GM10266 (cell line): Measurements from ENCODE around the gene RASAL2.

Experiments used
- DNase-seq: peaks from one replicate; pipeline ENCODE4 v3.0.0; 2012; ENCODE audit errors: extremely low spot score
- TF ChIP-seq, protein P1 (sequence below): IDR thresholded peaks from 2 replicates; pipeline ENCODE4 v1.5.1; 2012; ENCODE audit warnings: mild to moderate bottlenecking, low read depth; ENCODE audit not compliant: control insufficient read depth, insufficient read depth; ENCODE audit errors: missing control alignments

The RASAL2 gene

DNA sequence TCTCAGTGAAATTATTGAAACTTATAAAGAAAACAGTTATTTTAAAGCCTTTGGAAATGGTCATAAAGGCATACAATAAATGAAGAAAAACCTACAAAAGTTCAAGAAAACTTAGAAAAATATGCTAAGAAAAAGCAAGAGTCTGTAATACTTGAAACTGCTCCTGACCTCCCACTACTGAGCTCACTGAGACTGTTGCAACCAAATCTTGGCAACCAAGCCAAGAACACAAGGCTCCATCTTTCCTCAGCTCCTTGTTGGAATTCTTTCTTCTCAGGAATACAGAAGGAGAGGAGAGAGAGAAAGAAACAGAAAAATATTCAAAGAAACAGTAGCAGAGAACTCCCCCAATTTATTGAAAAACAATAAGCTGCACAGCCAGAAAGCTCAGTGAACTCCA is 160.5 kb downstream of the RASAL2 start:
- no peak for DNase-seq
- TF ChIP-seq, protein P1, sequence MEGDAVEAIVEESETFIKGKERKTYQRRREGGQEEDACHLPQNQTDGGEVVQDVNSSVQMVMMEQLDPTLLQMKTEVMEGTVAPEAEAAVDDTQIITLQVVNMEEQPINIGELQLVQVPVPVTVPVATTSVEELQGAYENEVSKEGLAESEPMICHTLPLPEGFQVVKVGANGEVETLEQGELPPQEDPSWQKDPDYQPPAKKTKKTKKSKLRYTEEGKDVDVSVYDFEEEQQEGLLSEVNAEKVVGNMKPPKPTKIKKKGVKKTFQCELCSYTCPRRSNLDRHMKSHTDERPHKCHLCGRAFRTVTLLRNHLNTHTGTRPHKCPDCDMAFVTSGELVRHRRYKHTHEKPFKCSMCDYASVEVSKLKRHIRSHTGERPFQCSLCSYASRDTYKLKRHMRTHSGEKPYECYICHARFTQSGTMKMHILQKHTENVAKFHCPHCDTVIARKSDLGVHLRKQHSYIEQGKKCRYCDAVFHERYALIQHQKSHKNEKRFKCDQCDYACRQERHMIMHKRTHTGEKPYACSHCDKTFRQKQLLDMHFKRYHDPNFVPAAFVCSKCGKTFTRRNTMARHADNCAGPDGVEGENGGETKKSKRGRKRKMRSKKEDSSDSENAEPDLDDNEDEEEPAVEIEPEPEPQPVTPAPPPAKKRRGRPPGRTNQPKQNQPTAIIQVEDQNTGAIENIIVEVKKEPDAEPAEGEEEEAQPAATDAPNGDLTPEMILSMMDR = no peak

DNA sequence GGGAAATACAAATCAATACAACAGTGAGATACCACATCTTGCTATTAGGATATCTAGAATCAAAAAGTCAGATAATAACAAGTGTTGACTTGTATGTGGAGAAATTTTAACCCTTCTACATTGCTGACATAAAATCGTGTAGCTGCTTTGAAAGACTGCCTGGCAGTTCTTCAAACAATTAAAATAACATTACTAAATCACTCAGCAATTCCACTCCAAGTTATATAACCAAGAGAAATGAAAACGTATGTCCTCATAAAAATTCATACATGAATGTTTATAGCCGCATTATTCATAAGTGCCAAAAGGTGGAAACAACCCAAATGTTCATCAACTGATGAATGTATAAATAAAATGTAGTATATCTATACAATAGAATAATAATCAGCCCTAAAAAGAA is 164.6 kb downstream of the RASAL2 start:
- TF ChIP-seq, protein P1 = no peak

DNA sequence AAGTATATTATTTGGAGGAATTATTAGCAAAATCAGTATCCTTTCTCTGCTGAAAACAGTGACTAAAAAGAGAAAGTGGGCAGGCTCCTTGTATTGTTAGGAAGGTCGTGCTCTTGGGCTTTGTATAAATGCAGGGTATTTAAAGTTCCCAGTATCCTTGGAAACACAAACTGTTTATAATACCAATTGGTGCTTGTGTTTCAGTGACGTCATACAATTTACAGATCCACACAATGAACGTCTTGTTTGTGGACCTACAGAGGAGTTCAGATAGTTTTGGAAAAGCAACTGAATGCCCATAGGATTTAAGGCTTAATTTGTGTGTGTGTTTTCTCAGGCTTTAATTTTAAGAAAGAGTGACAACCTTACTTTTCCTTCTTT is 168.2 kb downstream of the RASAL2 start:
- no peak for DNase-seq
- TF ChIP-seq, protein P1 = no peak

More for the DNA sequence above, 164.6 kb downstream of the RASAL2 start:
- no peak for DNase-seq

DNA sequence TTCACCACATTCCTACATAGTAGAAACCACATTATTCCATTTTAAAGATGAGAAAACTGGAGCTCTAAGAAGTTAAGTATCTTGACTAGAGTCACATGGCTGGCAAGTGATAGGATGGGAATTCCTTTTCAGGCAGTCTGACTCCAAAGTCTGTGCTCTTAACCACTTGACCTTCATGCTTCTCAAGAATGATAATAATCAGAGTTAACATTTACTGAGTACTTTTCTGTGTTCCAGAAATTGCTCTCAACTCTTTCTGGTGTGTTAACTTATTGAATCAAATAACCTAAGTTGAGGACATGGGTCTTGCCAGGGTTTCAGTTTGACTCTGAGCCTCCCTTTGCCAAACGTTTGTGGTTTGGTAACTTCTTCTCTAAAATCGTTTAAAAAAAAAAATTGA is 169.4 kb downstream of the RASAL2 start:
- no peak for DNase-seq
- TF ChIP-seq, protein P1 = no peak

DNA sequence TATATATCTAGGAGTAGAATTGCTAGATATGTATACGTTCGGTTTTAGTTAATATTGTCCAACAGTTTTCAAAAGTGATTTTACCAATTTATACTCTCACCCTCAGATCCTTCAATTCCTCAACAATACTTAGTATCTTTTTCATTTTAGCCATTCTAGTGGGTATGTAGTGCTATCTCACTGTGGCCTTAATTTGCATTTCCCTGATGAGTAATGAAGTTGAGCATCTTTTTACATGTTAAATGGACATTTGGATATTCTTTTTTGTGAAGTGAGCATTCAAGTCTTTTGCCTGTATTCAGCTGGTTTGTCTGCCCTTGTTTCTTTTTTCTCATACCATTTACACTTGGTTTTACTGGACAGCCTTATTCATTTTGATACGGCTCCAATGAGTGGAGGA is 172.2 kb downstream of the RASAL2 start:
- no peak for DNase-seq
- TF ChIP-seq, protein P1 = no peak

DNA sequence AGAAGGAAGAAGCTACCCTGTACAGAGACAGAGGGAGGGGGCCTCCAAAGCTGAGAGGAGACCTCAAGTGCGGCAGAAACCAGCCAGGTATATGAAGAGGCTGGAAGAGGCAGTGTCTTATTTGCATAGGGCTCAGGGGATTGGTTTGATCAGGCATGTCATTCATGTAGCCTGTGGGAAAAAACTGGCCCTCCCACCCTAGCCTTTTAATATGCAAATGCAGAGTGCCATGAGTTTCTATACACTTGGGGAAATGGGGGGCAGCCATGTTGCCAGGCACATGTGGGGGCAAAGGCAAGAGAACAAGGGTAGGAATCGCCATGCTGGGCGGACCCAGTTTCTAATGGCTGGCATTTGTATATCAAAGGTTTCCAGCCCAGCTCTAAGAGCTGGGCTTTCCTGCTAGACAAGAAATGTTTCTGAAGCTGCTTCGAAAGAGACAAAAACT is 172.7 kb downstream of the RASAL2 start:
- TF ChIP-seq, protein P1 = no peak
- DNase-seq = no peak

DNA sequence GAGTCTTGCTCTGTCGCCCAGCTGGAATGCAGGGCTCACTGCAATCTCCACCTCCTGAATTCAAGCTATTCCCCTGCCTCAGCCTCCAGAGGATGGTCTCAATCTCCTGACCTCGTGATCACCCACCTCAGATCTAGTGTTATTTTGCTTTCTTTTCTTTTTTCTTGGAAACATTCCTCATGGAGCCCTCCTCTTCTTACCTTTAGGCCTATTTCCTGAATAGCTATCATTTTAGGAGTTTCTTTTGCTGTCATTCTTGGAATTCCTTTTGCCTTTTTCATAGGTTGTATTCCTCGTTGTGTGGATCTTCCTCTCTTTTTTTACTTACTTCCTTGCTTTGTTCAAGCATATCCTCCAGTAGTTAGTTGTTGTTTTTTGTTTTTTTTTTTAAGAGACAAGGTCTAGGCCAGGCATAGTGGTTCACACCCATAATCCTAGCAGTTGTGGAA is 173.8 kb downstream of the RASAL2 start:
- TF ChIP-seq, protein P1 = no peak
- no peak for DNase-seq
